HG02973 (cell line): ENCODE data around the gene CIRBP.
"Not testable (repeated sequence)": the region's sequence is repeated elsewhere in the genome, so short reads cannot be mapped to it uniquely, and the experiment has no call there.

ENCODE experiments used
- ATAC-seq: cut with Tn5 transposase; IDR thresholded peaks from one replicate; pipeline ENCODE4 v1.9.1; 2021; ENCODE audit warnings: moderate library complexity; ENCODE audit not compliant: unreplicated experiment

Gene CIRBP

GRCh38 chr19:1308718-1309117, 39.6 kb downstream of the CIRBP start:
- no peak for ATAC-seq

- no peak for ATAC-seq
Measured at GRCh38 chr19:1309977-1310852, 41.1 kb downstream of the CIRBP start.

DNA sequence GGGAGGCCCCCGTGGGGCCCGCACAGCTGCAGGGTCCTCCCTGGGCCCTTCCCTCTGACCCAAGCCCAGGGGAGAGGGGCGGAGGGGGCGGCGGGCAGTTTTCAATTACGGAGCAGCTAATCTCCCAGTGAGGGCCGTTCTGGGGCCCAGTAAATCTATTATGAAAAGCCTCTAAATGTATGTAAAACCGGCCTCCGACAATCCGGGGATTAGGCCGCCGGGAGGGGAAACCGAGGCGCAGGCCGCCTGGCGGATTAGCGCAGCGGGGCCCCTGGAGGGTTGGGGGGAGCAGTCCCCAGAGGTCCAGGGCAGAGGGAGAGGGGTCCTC, 41.7 kb downstream of the CIRBP start:
- no peak for ATAC-seq

GRCh38 chr19:1311543-1312091, 42.5 kb downstream of the CIRBP start:
- no peak for ATAC-seq

DNA sequence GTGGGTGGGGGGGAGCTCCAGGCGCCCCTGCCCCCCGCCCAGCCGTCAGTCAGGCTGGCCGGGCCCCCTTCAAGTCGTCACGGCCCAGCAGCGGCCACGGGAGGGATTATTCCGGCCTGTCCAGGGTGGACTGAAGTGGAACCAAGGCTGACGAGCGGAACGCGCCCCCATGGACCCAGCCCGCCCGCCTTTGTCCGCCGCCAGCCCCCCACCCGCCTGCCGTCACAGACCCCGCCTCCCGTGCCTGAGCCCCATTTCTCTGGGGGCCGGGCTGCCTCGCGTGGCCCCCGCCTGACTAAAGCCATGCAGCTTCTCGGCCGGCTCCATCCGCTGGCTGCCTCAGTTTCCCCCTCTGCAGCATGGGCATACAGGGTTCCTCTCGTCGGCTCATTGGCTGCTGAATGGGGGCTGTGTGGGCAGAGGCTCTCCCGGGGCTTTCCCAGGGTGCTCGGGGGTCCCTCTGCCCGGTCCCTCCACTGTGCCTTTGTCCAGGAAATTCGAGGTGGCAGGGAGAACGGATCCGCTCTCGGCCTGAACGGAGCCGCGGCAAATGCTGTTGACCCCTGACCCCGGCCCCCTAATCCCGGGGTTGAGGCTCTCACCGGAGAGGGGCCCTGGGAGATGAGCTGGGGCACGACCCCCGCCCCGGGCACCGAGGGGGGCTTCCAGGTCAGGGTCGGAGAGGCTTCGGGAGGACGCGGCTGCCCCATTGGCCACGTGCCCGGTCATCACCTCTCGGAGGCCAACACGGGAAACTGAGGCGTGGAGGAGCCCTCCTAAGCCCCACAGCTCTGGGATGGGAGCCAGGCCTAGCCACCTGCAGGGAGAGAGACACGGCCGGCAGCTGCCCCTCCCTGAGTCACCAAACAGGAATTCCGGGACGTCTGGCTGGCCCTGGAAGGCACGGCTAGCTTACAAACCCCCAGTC, 43.9 kb downstream of the CIRBP start:
- no peak for ATAC-seq

DNA sequence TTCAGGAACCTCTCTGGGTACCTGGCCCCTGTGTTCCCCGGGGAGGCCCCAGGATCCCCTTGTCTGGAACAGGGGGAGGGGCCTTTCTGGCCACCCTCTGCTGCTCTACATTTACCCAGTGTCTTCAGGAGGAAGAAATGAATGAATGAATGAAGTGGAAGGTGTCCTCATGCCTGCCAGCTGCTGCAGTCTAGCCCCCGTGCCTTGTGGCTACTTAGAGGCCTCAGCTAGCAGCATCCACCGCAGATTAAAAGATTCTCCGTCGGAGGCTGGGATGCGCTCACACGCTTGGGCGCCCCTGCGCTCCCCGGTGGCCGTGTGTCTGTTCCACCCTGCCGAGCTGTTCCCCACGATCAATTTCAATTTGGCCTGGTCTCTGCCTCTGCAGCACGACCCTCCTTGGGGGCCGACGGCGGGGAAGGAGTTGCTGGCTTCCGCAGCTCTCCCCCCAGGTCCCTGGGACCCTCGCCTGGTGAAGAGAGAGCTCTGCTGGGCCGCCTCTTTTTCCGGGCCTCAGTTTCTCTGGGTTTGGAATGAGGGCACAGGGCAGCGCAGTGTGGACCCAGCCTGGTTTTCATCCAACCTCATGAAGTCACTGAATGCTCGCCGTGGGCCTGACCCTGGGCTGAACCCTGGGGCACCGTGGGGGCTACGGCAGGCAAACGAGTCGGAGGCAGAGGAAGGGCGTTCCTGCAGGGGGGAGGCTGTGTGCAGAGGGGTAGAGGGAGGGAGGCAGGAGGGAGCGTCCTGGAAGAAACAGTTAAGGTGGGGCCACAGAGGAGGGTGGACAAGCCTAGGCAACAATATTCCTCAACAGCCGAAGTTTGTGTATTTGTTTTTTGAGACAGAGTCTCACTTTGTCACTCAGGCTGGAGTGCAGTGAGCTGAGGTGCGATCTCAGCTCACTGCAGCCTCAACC, 44.8 kb downstream of the CIRBP start:
- ATAC-seq: no peak

DNA sequence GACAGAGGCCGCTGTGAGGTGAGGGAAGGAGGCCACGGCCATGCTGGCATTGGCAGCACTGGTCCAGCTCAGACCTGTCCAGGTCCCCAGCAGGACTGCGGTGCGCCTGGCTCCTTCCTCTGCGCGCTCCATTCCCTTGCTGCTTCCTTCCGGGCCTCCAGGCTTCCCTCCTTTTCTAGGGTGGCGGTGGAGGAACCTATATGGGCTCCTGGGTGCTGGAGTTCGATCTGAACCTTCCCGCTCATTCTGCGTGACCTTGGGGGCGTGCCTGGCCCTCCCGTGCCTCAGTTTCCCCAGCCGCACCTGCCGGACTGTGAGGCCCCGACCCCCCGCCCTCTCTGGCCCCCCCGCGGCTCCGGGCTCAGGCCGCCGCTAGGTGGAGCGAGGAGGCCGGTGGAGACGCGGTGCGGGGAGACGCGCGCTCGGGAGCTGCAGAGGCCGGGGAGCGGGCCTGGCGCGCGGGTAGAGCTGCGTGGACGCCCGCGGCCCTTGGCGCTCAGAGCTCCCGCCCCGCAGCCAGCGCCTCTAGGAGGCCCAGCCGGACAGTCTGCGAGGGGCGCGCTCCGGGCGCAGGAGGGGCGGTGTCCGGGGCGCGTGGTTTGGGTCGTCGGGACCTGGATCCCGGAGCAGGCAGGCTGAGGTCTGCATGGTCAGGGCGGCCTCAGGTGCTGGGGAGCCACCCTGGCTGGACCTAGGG, 46.5 kb downstream of the CIRBP start:
- no peak for ATAC-seq

DNA sequence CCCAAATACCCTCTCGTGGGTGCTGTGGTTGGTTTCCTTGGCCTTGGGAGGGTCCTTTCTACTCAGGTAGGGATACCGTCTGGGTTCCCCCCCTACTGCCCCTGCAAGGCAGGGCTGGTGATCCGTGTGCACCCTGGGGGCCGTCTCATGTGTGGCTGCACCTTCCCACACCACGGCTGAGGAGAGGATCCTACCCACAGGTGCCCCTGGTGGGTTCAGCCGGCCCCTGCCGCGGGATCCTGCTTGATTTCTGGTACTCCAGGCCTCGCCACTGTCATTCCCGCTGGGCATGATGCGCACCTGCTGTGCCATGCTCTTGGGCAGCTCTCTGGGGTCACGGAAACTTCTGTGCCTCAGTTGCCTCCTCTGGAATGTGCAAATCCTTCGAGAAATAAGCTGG, 47.3 kb downstream of the CIRBP start:
- ATAC-seq: no peak

- ATAC-seq: no peak
Measured at GRCh38 chr19:1317274-1318003, 48.3 kb downstream of the CIRBP start.

DNA sequence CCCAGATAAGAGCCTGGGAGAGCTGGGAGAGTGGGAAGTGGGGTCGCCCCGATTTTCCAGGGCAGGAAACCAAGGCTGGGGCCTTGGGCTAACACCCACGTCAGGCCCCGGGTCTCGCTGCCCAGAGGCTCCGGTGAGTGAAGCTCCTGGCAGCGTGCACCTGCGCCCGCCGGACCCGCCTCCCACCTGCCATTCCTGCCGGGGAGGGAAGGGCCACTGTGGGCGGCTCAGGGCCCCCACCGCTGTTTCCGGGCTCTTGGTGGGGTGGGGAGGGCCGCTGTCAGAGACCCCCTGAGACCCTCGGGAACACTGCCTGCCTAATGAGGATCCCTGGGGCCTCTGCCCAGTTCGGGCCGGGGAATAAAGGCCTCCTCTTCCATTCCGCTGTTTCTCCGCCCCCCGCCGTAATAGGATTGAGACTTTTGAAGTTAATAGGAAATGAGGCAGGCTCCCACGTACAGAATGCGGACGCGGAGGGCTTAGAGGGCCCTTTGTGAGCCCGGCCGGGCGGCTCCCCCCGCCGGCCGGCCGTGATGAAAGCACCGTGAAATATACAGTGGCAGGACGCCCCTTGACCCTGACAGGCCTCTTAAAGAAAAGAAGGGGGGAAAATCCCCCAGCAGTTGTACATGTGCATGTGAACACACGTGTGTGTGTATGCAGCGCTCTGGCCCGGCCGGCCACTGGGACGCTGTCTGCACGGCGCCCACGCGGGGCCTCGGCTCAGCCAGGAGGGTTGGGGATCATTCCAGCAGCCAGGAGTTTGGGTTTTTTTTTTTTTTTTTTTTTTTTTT, 49.7 kb downstream of the CIRBP start:
- no peak for ATAC-seq

- not testable (repeated sequence) for ATAC-seq
Measured at GRCh38 chr19:1320282-1320650, 51.1 kb downstream of the CIRBP start.

DNA sequence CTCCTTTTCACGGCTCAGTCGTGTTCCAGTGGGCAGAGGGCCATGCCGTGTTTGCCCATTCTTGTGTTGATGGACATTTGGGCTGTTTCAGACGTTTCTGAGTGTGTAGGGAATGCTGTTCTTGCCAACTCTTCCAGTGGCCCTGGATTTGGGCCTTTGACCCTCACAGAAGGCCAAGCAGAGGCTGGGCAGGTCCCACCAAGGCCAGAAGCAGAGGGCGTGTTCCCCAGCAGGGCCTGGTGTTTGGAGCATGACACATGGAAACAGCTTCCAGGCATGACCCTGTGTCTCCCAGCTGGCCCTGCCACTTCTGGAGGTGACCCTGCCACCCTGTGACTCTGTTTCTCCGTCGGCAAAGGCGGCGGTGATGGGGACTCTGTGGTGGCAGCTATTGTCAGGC, 52.4 kb downstream of the CIRBP start:
- no peak for ATAC-seq

DNA sequence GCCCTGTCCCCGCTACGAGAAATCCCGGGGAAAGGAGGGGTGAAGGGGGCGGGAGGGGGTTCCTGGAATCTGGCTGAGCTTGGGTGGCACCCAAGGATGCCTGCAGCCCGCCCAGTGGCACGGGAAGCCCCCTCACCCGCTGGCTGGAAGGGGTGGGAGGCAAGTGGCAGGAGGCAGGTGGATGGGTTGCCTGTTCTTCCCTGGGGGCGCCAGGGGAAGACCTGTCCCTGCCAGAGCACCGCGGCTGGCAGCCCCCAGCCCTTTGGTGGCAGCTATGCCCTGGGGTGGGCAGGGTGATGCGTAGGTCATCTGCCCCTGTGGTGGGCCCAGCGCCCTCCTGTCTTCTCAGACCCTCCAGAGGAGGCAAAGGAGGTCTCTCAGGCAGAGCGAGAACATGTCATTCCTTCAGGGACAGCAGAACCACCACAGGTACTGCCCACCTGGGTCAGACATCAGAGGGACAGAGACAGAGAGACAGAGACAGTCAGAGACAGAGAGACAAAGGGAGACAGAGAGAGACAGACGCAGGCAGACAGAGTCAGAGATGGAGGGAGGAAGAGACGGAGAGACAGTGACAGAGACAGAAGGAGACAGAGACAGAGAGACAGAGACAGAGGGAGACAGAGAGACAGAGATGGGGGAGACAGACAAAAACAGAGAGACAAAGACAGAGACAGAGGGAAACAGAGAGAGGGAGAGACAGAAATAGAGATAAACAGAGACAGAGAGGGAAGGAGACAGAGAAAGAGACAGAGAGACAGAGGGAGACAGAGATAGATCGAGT, 53.3 kb downstream of the CIRBP start:
- ATAC-seq: no peak

- no peak for ATAC-seq
Measured at GRCh38 chr19:1324249-1324805, 55.2 kb downstream of the CIRBP start.
